H9 (cell line): ENCODE results near the gene KCNH1. TPM values are rescaled to one million over a fixed set of nuclear protein-coding genes. Genes with fewer than 3 reads are reported as not detected.

ENCODE experiments used
- DNase-seq: peaks from one replicate; pipeline ENCODE4 v3.0.0-alpha.2; 2017
- H2AFZ ChIP-seq: one replicate; pipeline ENCODE4 v1.6.1; 2013; ENCODE audit warnings: mild to moderate bottlenecking, low read length, control low read depth, moderate library complexity
- H2AK5ac ChIP-seq: 2 replicates; pipeline ENCODE4 v1.6.1; 2013; ENCODE audit warnings: low read length, control low read depth, mixed read lengths; ENCODE audit not compliant: insufficient read length
- H2BK120ac ChIP-seq: one replicate; pipeline ENCODE4 v1.6.1; 2013; ENCODE audit warnings: low read depth, mild to moderate bottlenecking, low read length, control low read depth, inconsistent platforms; ENCODE audit not compliant: poor library complexity, severe bottlenecking
- H2BK12ac ChIP-seq: 2 replicates; pipeline ENCODE4 v1.6.1; 2013; ENCODE audit warnings: low read length, control low read depth, mixed read lengths, low read depth; ENCODE audit not compliant: insufficient read length
- H2BK15ac ChIP-seq: 2 replicates; pipeline ENCODE4 v1.6.1; 2013; ENCODE audit warnings: low read depth, low read length, control low read depth
- H2BK20ac ChIP-seq: one replicate; pipeline ENCODE4 v1.6.1; 2013; ENCODE audit warnings: low read depth, mild to moderate bottlenecking, low read length, control low read depth, inconsistent platforms; ENCODE audit not compliant: poor library complexity, severe bottlenecking
- H2BK5ac ChIP-seq: 2 replicates; pipeline ENCODE4 v1.6.1; 2013; ENCODE audit warnings: low read length, control low read depth, mixed read lengths; ENCODE audit not compliant: insufficient read length
- H3K14ac ChIP-seq: 2 replicates; pipeline ENCODE4 v1.6.1; 2013; ENCODE audit warnings: low read length, control low read depth; ENCODE audit not compliant: insufficient read depth
- H3K18ac ChIP-seq: 2 replicates; pipeline ENCODE4 v1.6.1; 2013; ENCODE audit warnings: low read depth, mild to moderate bottlenecking, mixed read lengths, low read length, control low read depth; ENCODE audit not compliant: insufficient read length
- H3K23ac ChIP-seq: 2 replicates; pipeline ENCODE4 v1.6.1; 2013; ENCODE audit warnings: low read length, control low read depth, mixed read lengths, low read depth; ENCODE audit not compliant: insufficient read length
- H3K23me2 ChIP-seq: 2 replicates; pipeline ENCODE4 v1.6.1; 2013; ENCODE audit warnings: low read depth, mild to moderate bottlenecking, mixed read lengths, low read length, control low read depth; ENCODE audit not compliant: insufficient read length, poor library complexity, severe bottlenecking
- H3K27ac ChIP-seq: 2 replicates; pipeline ENCODE4 v1.5.1; 2013; ENCODE audit warnings: low read length, control low read depth, mixed read lengths, low read depth; ENCODE audit not compliant: insufficient read length
- H3K27me3 ChIP-seq: 2 replicates; pipeline ENCODE4 v1.6.1; 2013; ENCODE audit warnings: low read length, control low read depth, inconsistent platforms; ENCODE audit not compliant: insufficient read depth
- H3K4ac ChIP-seq: 2 replicates; pipeline ENCODE4 v1.6.1; 2013; ENCODE audit warnings: low read depth, mild to moderate bottlenecking, control low read depth, inconsistent platforms, low read length, moderate library complexity
- H3K4me1 ChIP-seq: 2 replicates; pipeline ENCODE4 v1.6.1; 2013; ENCODE audit warnings: low read length, control low read depth, inconsistent platforms; ENCODE audit not compliant: insufficient read depth
- H3K4me2 ChIP-seq: 2 replicates; pipeline ENCODE4 v1.6.1; 2013; ENCODE audit warnings: low read length, control low read depth, mixed read lengths; ENCODE audit not compliant: insufficient read length, insufficient read depth
- H3K56ac ChIP-seq: 2 replicates; pipeline ENCODE4 v1.6.1; 2013; ENCODE audit warnings: low read depth, mild to moderate bottlenecking, mixed read lengths, low read length, control low read depth; ENCODE audit not compliant: insufficient read length
- H3K79me1 ChIP-seq: 2 replicates; pipeline ENCODE4 v1.6.1; 2013; ENCODE audit warnings: low read depth, mild to moderate bottlenecking, moderate library complexity, low read length, control low read depth, inconsistent platforms; ENCODE audit not compliant: insufficient read depth, poor library complexity, severe bottlenecking
- H3K79me2 ChIP-seq: 2 replicates; pipeline ENCODE4 v1.6.1; 2013; ENCODE audit warnings: low read length, control low read depth, inconsistent platforms; ENCODE audit not compliant: insufficient read depth
- H3K9ac ChIP-seq: 2 replicates; pipeline ENCODE4 v1.6.1; 2013; ENCODE audit warnings: low read length, control low read depth, mixed read lengths; ENCODE audit not compliant: insufficient read length; ENCODE audit errors: extremely low read depth
- H3K9me3 ChIP-seq: one replicate; pipeline ENCODE4 v1.6.1; 2013; ENCODE audit warnings: low read depth, low read length, inconsistent platforms; ENCODE audit not compliant: control insufficient read depth
- H3T11ph ChIP-seq: one replicate; pipeline ENCODE4 v1.6.1; 2013; ENCODE audit warnings: mild to moderate bottlenecking, low read length, control low read depth, inconsistent platforms
- H4K20me1 ChIP-seq: one replicate; pipeline ENCODE4 v1.6.1; 2013; ENCODE audit not compliant: control insufficient read depth, insufficient read length, insufficient read depth
- H4K5ac ChIP-seq: 2 replicates; pipeline ENCODE4 v1.6.1; 2013; ENCODE audit warnings: low read depth, mild to moderate bottlenecking, mixed read lengths, low read length, control low read depth; ENCODE audit not compliant: insufficient read length
- H4K8ac ChIP-seq: replicated peaks from 2 replicates; pipeline ENCODE4 v1.6.1; 2013; ENCODE audit warnings: low read length, control low read depth, mixed read lengths, low read depth; ENCODE audit not compliant: insufficient read length
- H4K91ac ChIP-seq: 2 replicates; pipeline ENCODE4 v1.6.1; 2013; ENCODE audit warnings: low read depth, mild to moderate bottlenecking, moderate library complexity, mixed read lengths, low read length, control low read depth; ENCODE audit not compliant: insufficient read length
- H3K27ac Mint-ChIP-seq, 3 experiments: 2 replicates in 2 of 3; 3 replicates in 1 of 3; pipeline ENCODE4 v1.8.0; 2020 to 2021; ENCODE audit warnings: mixed read lengths in 3 of 3, mild to moderate bottlenecking in 1 of 3, moderate library complexity in 1 of 3
- H3K27me3 Mint-ChIP-seq: 2 replicates; pipeline ENCODE4 v1.8.0; 2021; ENCODE audit warnings: low read depth, mild to moderate bottlenecking, moderate library complexity, mixed read lengths
- H3K36me3 Mint-ChIP-seq, 3 experiments: 2 replicates in 2 of 3; 3 replicates in 1 of 3; pipeline ENCODE4 v1.8.0; 2020 to 2021; ENCODE audit warnings: low read depth in 3 of 3, mixed read lengths in 3 of 3; ENCODE audit not compliant: insufficient read depth in 1 of 3
- H3K4me1 Mint-ChIP-seq, 2 experiments: 2 replicates each; pipeline ENCODE4 v1.8.0; 2020; ENCODE audit warnings: mixed read lengths in 2 of 2
- H3K4me3 Mint-ChIP-seq, 2 experiments: 2 replicates in 1 of 2; 3 replicates in 1 of 2; pipeline ENCODE4 v1.8.0; 2020 to 2021; ENCODE audit warnings: mild to moderate bottlenecking in 2 of 2, mixed read lengths in 2 of 2, moderate library complexity in 1 of 2
- H3K9me3 Mint-ChIP-seq, 2 experiments: 2 replicates in 1 of 2; 3 replicates in 1 of 2; pipeline ENCODE4 v1.8.0; 2020; ENCODE audit warnings: mild to moderate bottlenecking in 2 of 2, mixed read lengths in 2 of 2, moderate library complexity in 1 of 2
- WGBS: extraction: QIAGEN DNeasy Blood & Tissue Kit; methylation state at CpG from one replicate; pipeline ENCODE4 v1.1.7; 2013; ENCODE audit warnings: missing lambda C conversion rate, low lambda C conversion rate, mixed read lengths; ENCODE audit not compliant: insufficient read length; ENCODE audit errors: extremely low coverage; 5-methylcytosine and 5-hydroxymethylcytosine counted together
- total RNA-seq: library from RNA; stranded (reverse); gene quantifications from 2 replicates; pipeline ENCODE4 v1.2.1, GENCODE V29; 2021
- TF ChIP-seq, protein P1 (sequence below): fragments of 200-600 bp; sonication (generic); conservative IDR thresholded peaks from 3 replicates; pipeline ENCODE4 v1.8.0; 2021; ENCODE audit warnings: antibody characterized with exemption, mild to moderate bottlenecking

Gene KCNH1
- total RNA-seq, 1 experiment from 2014 or later = 0.11 TPM

DNA sequence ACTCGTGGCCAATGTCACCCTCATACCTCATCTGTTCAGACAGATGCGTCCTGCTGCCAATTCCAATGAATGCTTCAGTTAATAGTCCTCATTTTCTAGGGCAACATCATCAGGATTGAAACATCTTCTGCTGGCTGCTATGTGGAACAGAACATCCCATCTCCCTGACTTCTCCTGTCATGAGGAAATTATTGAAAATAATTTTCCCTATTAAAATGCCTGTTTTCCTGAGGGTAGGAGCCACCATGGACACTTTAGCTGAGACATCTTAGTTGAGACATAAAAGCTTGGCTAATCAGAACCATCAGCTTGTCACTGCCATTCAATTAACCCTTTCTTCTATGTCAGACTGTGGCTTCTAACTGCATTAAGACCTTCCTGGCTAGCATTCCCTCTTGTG, 409.2 kb downstream of the KCNH1 start:
- Histone ChIP-seq H3K79me2 (no peaks in the 10 kb centered on the region), H2BK12ac (no peak overlapping the region), H3K56ac (no peak overlapping the region), H3K14ac (no peak overlapping the region), H3K18ac (no peak overlapping the region), H2BK120ac (no peak overlapping the region), H2BK20ac (no peak overlapping the region), H4K8ac (no peak overlapping the region), H3K23ac (no peak overlapping the region), H3T11ph (no peak overlapping the region), H3K9me3 (no peaks in the 10 kb centered on the region), H3K23me2 (no peaks in the 10 kb centered on the region), H2BK5ac (no peak overlapping the region), H3K4me2 (no peak overlapping the region), H3K79me1 (no peaks in the 10 kb centered on the region), H3K27ac (no peak overlapping the region), H2BK15ac (no peak overlapping the region), H4K5ac (no peak overlapping the region), H3K4ac (no peak overlapping the region), H2AFZ (no peak overlapping the region), H3K9ac (no peak overlapping the region), H3K27me3 (no peaks in the 10 kb centered on the region), H3K4me1 (no peaks in the 10 kb centered on the region), H4K20me1 (no peaks in the 10 kb centered on the region), H4K91ac (no peak overlapping the region), H2AK5ac (no peak overlapping the region)
- H3K9me3 Mint-ChIP-seq = no peaks in the 10 kb centered on the region
- peaks cover 8 to 13% of the 10 kb centered on the region in 2 experiments; a peak in 2 of 4 replicates for H3K4me1 Mint-ChIP-seq
- no peak overlapping the region for H3K4me3 Mint-ChIP-seq
- H3K27me3 Mint-ChIP-seq = peaks cover 7% of the 10 kb centered on the region
- TF ChIP-seq, protein P1, sequence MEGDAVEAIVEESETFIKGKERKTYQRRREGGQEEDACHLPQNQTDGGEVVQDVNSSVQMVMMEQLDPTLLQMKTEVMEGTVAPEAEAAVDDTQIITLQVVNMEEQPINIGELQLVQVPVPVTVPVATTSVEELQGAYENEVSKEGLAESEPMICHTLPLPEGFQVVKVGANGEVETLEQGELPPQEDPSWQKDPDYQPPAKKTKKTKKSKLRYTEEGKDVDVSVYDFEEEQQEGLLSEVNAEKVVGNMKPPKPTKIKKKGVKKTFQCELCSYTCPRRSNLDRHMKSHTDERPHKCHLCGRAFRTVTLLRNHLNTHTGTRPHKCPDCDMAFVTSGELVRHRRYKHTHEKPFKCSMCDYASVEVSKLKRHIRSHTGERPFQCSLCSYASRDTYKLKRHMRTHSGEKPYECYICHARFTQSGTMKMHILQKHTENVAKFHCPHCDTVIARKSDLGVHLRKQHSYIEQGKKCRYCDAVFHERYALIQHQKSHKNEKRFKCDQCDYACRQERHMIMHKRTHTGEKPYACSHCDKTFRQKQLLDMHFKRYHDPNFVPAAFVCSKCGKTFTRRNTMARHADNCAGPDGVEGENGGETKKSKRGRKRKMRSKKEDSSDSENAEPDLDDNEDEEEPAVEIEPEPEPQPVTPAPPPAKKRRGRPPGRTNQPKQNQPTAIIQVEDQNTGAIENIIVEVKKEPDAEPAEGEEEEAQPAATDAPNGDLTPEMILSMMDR = no peak
- no peak for DNase-seq
- H3K27ac Mint-ChIP-seq = no peak overlapping the region
- no peaks in the 10 kb centered on the region for H3K36me3 Mint-ChIP-seq
- WGBS = no CpG with 5 or more reads among the region's 2 CpGs
